HEK293T (cell line): Measurements from ENCODE around the gene SHANK2.

Experiments used
- ARNT ChIP-seq: fragments of 450-650 bp; IDR thresholded peaks from 2 replicates; pipeline ENCODE4 v1.6.1; 2017; ENCODE audit warnings: mild to moderate bottlenecking
- CTBP1 ChIP-seq: fragments of 450-650 bp; IDR thresholded peaks from 2 replicates; pipeline ENCODE4 v1.6.1; 2016; ENCODE audit warnings: borderline replicate concordance
- ELF4 ChIP-seq: fragments of 450-650 bp; IDR thresholded peaks from 2 replicates; pipeline ENCODE4 v1.6.1; 2017; ENCODE audit warnings: antibody characterized with exemption
- FOXA1 ChIP-seq: fragments of 450-650 bp; IDR thresholded peaks from 2 replicates; pipeline ENCODE4 v1.6.1; 2016; ENCODE audit warnings: mild to moderate bottlenecking
- FOXK2 ChIP-seq: fragments of 450-650 bp; IDR thresholded peaks from 2 replicates; pipeline ENCODE4 v1.6.1; 2016; ENCODE audit warnings: mild to moderate bottlenecking
- FOXM1 ChIP-seq: fragments of 450-650 bp; IDR thresholded peaks from 2 replicates; pipeline ENCODE4 v1.6.1; 2017; ENCODE audit warnings: mild to moderate bottlenecking, borderline replicate concordance
- HDGF ChIP-seq: fragments of 450-650 bp; IDR thresholded peaks from 2 replicates; pipeline ENCODE4 v1.6.1; 2017; ENCODE audit warnings: antibody characterized with exemption, borderline replicate concordance
- L3MBTL2 ChIP-seq: fragments of 450-650 bp; conservative IDR thresholded peaks from 2 replicates; pipeline ENCODE4 v1.6.1; 2016; ENCODE audit warnings: mild to moderate bottlenecking
- LEF1 ChIP-seq: fragments of 450-650 bp; IDR thresholded peaks from 2 replicates; pipeline ENCODE4 v1.6.1; 2017; ENCODE audit warnings: mild to moderate bottlenecking, borderline replicate concordance
- NFRKB ChIP-seq: fragments of 450-650 bp; IDR thresholded peaks from 2 replicates; pipeline ENCODE4 v1.6.1; 2016; ENCODE audit warnings: mild to moderate bottlenecking, moderate library complexity
- PKNOX1 ChIP-seq: fragments of 450-650 bp; IDR thresholded peaks from 2 replicates; pipeline ENCODE4 v1.6.1; 2016
- SP1 ChIP-seq: fragments of 450-650 bp; IDR thresholded peaks from 2 replicates; pipeline ENCODE4 v1.6.1; 2017
- SUZ12 ChIP-seq: fragments of 450-650 bp; IDR thresholded peaks from 2 replicates; pipeline ENCODE4 v1.6.1; 2016; ENCODE audit warnings: mild to moderate bottlenecking
- TARDBP ChIP-seq: fragments of 450-650 bp; IDR thresholded peaks from 2 replicates; pipeline ENCODE4 v1.6.1; 2016

GRCh38 chr11:71298761-71299181, 46.4 kb upstream of the SHANK2 start:
- no peak for TF ChIP-seq FOXK2
- no peak for TF ChIP-seq FOXA1
- TF ChIP-seq LEF1: no peak
- no peak for TF ChIP-seq ARNT
- no peak for TF ChIP-seq TARDBP
- TF ChIP-seq SP1: no peak
- no peak for TF ChIP-seq ELF4
- TF ChIP-seq HDGF: no peak
- no peak for TF ChIP-seq L3MBTL2
- TF ChIP-seq SUZ12: no peak
- no peak for TF ChIP-seq CTBP1
- TF ChIP-seq FOXM1: no peak
- no peak for TF ChIP-seq PKNOX1
- TF ChIP-seq NFRKB: no peak
